ENCODE data around the gene DNAJC1.
"Not testable (repeated sequence)": the region's sequence is repeated elsewhere in the genome, so short reads cannot be mapped to it uniquely, and the experiment has no call there.

DNAJC1 gene

GRCh38 chr10:21849607-21850006 lies 153.9 kb downstream of the DNAJC1 start:
- no peak for DNase-seq
- Mint-ChIP-seq H3K27ac (no peak overlapping the region), H3K27me3 (no peaks in the 10 kb centered on the region), H3K9me3 (peaks cover 0 to 2% of the 10 kb centered on the region in 2 donors), H3K4me3 (no peak overlapping the region), H3K4me1 (ENCODE audit: low read depth in 2 of 2) (peaks cover 0 to 2% of the 10 kb centered on the region in 2 donors), H3K36me3 (ENCODE audit: insufficient read depth) (peaks cover 3% of the 10 kb centered on the region)
- no peak for ATAC-seq (replicated peaks)

- no peak overlapping the region for H3K27ac Mint-ChIP-seq
- DNase-seq, result no peak
- no peaks in the 10 kb centered on the region for H3K36me3 Mint-ChIP-seq (ENCODE audit: insufficient read depth)
- H3K4me3 Mint-ChIP-seq, result no peak overlapping the region
- H3K4me1 Mint-ChIP-seq (ENCODE audit: low read depth in 2 of 2), result peaks cover 2 to 7% of the 10 kb centered on the region in 2 donors
- H3K27me3 Mint-ChIP-seq, result no peaks in the 10 kb centered on the region
- peaks cover 0 to 8% of the 10 kb centered on the region in 2 donors for H3K9me3 Mint-ChIP-seq
- ATAC-seq (replicated peaks), result no peak
Observed at GRCh38 chr10:21843645-21844044, 159.9 kb downstream of the DNAJC1 start.

- not testable (repeated sequence) for DNase-seq; ATAC-seq (replicated peaks); H3K27me3 Mint-ChIP-seq; H3K4me1 Mint-ChIP-seq (ENCODE audit: low read depth in 2 of 2); H3K4me3 Mint-ChIP-seq; H3K36me3 Mint-ChIP-seq (ENCODE audit: insufficient read depth); H3K27ac Mint-ChIP-seq
- H3K9me3 Mint-ChIP-seq, result peaks cover 3 to 11% of the 10 kb centered on the region in 2 donors
Observed at GRCh38 chr10:21841273-21841672, 162.3 kb downstream of the DNAJC1 start.

- H3K36me3 Mint-ChIP-seq (ENCODE audit: insufficient read depth); H3K4me1 Mint-ChIP-seq (ENCODE audit: low read depth in 2 of 2); DNase-seq; ATAC-seq (replicated peaks); H3K27me3 Mint-ChIP-seq; H3K4me3 Mint-ChIP-seq; H3K27ac Mint-ChIP-seq: not testable (repeated sequence)
- peaks cover 9 to 22% of the 10 kb centered on the region in 2 donors for H3K9me3 Mint-ChIP-seq
Observed at GRCh38 chr10:21837487-21837886, 166.0 kb downstream of the DNAJC1 start.

- not testable (repeated sequence) for H3K4me3 Mint-ChIP-seq; H3K36me3 Mint-ChIP-seq (ENCODE audit: insufficient read depth); H3K27me3 Mint-ChIP-seq; H3K4me1 Mint-ChIP-seq (ENCODE audit: low read depth in 2 of 2); ATAC-seq (replicated peaks); H3K27ac Mint-ChIP-seq; DNase-seq
- peaks cover 16 to 37% of the 10 kb centered on the region in 2 donors for H3K9me3 Mint-ChIP-seq
Observed at GRCh38 chr10:21834574-21834973, 169.0 kb downstream of the DNAJC1 start.

GRCh38 chr10:21832821-21833130 lies 170.8 kb downstream of the DNAJC1 start:
- H3K36me3 Mint-ChIP-seq (ENCODE audit: insufficient read depth), result peaks cover 5% of the 10 kb centered on the region
- H3K27ac Mint-ChIP-seq, result no peak overlapping the region
- no peaks in the 10 kb centered on the region for H3K4me1 Mint-ChIP-seq (ENCODE audit: low read depth in 2 of 2)
- peaks cover 16 to 28% of the 10 kb centered on the region in 2 donors for H3K9me3 Mint-ChIP-seq
- no peak overlapping the region for H3K4me3 Mint-ChIP-seq
- H3K27me3 Mint-ChIP-seq, result no peaks in the 10 kb centered on the region
- ATAC-seq (replicated peaks) (no peak), DNase-seq (no peak)

- H3K4me1 Mint-ChIP-seq (ENCODE audit: low read depth in 2 of 2), result no peaks in the 10 kb centered on the region
- DNase-seq (no peak), ATAC-seq (replicated peaks) (no peak)
- no peak overlapping the region for H3K4me3 Mint-ChIP-seq
- H3K36me3 Mint-ChIP-seq (ENCODE audit: insufficient read depth), result peaks cover 4% of the 10 kb centered on the region
- no peaks in the 10 kb centered on the region for H3K27me3 Mint-ChIP-seq
- peaks cover 16 to 28% of the 10 kb centered on the region in 2 donors for H3K9me3 Mint-ChIP-seq
- no peak overlapping the region for H3K27ac Mint-ChIP-seq
Observed at GRCh38 chr10:21831986-21832820, 171.3 kb downstream of the DNAJC1 start.

GRCh38 chr10:21830037-21830436 lies 173.5 kb downstream of the DNAJC1 start:
- H3K36me3 Mint-ChIP-seq (ENCODE audit: insufficient read depth), result no peaks in the 10 kb centered on the region
- H3K4me1 Mint-ChIP-seq (ENCODE audit: low read depth in 2 of 2), result no peaks in the 10 kb centered on the region
- H3K9me3 Mint-ChIP-seq, result peaks cover 7 to 20% of the 10 kb centered on the region in 2 donors
- DNase-seq, result no peak
- no peak overlapping the region for H3K4me3 Mint-ChIP-seq
- no peaks in the 10 kb centered on the region for H3K27me3 Mint-ChIP-seq
- no peak for ATAC-seq (replicated peaks)
- H3K27ac Mint-ChIP-seq, result peak overlapping the region in 1 of 2 donors; percentile 72

- no peaks in the 10 kb centered on the region for H3K27me3 Mint-ChIP-seq
- no peak overlapping the region for H3K4me3 Mint-ChIP-seq
- ATAC-seq (replicated peaks), result no peak
- peaks cover 0 to 3% of the 10 kb centered on the region in 2 donors for H3K4me1 Mint-ChIP-seq (ENCODE audit: low read depth in 2 of 2)
- peaks cover 6 to 15% of the 10 kb centered on the region in 2 donors for H3K9me3 Mint-ChIP-seq
- no peaks in the 10 kb centered on the region for H3K36me3 Mint-ChIP-seq (ENCODE audit: insufficient read depth)
- no peak overlapping the region for H3K27ac Mint-ChIP-seq
- DNase-seq, result no peak
Observed at GRCh38 chr10:21827308-21827707, 176.2 kb downstream of the DNAJC1 start.

- Mint-ChIP-seq H3K36me3 (ENCODE audit: insufficient read depth) (no peaks in the 10 kb centered on the region), H3K4me1 (ENCODE audit: low read depth in 2 of 2) (peaks cover 0 to 3% of the 10 kb centered on the region in 2 donors)
- ATAC-seq (replicated peaks), result no peak
Observed at GRCh38 chr10:21826725-21827124, 176.8 kb downstream of the DNAJC1 start.

GRCh38 chr10:21825345-21825744 lies 178.2 kb downstream of the DNAJC1 start:
- H3K9me3 Mint-ChIP-seq, result peaks cover 5 to 9% of the 10 kb centered on the region in 2 donors
- no peak for ATAC-seq (replicated peaks)
- no peak for DNase-seq
- H3K27me3 Mint-ChIP-seq, result no peaks in the 10 kb centered on the region
- H3K27ac Mint-ChIP-seq, result no peak overlapping the region
- no peak overlapping the region for H3K4me3 Mint-ChIP-seq
- no peaks in the 10 kb centered on the region for H3K36me3 Mint-ChIP-seq (ENCODE audit: insufficient read depth)
- H3K4me1 Mint-ChIP-seq (ENCODE audit: low read depth in 2 of 2), result peaks cover 0 to 3% of the 10 kb centered on the region in 2 donors

More at GRCh38 chr10:21826725-21827124, 176.8 kb downstream of the DNAJC1 start:
- Mint-ChIP-seq H3K27ac (no peak overlapping the region), H3K27me3 (no peaks in the 10 kb centered on the region), H3K4me3 (no peak overlapping the region), H3K9me3 (peaks cover 6 to 13% of the 10 kb centered on the region in 2 donors)
- DNase-seq, result no peak

GRCh38 chr10:21824409-21824808 lies 179.1 kb downstream of the DNAJC1 start:
- ATAC-seq (replicated peaks) (no peak), DNase-seq (no peak)
- H3K36me3 Mint-ChIP-seq (ENCODE audit: insufficient read depth), result no peaks in the 10 kb centered on the region

GRCh38 chr10:21823617-21824016 lies 179.9 kb downstream of the DNAJC1 start:
- H3K4me1 Mint-ChIP-seq (ENCODE audit: low read depth in 2 of 2), result peaks cover 0 to 3% of the 10 kb centered on the region in 2 donors
- no peaks in the 10 kb centered on the region for H3K36me3 Mint-ChIP-seq (ENCODE audit: insufficient read depth)
- H3K27ac Mint-ChIP-seq, result peak overlapping the region in 1 of 2 donors; percentile 14
- no peaks in the 10 kb centered on the region for H3K27me3 Mint-ChIP-seq
- no peak overlapping the region for H3K4me3 Mint-ChIP-seq
- no peaks in the 10 kb centered on the region for H3K9me3 Mint-ChIP-seq
- DNase-seq (no peak), ATAC-seq (replicated peaks) (no peak)

More at GRCh38 chr10:21824409-21824808, 179.1 kb downstream of the DNAJC1 start:
- H3K27ac Mint-ChIP-seq, result no peak overlapping the region
- peaks cover 0 to 3% of the 10 kb centered on the region in 2 donors for H3K4me1 Mint-ChIP-seq (ENCODE audit: low read depth in 2 of 2)
- no peaks in the 10 kb centered on the region for H3K9me3 Mint-ChIP-seq
- H3K4me3 Mint-ChIP-seq, result no peak overlapping the region
- no peaks in the 10 kb centered on the region for H3K27me3 Mint-ChIP-seq

GRCh38 chr10:21822273-21822672 lies 181.3 kb downstream of the DNAJC1 start:
- not testable (repeated sequence) for H3K27ac Mint-ChIP-seq; H3K4me1 Mint-ChIP-seq (ENCODE audit: low read depth in 2 of 2); DNase-seq; H3K27me3 Mint-ChIP-seq; H3K9me3 Mint-ChIP-seq; H3K4me3 Mint-ChIP-seq; ATAC-seq (replicated peaks); H3K36me3 Mint-ChIP-seq (ENCODE audit: insufficient read depth)

Data from effector memory CD8-positive, alpha-beta T cell (primary cell).